GM23338 (cell line): ENCODE measurements around the gene MLLT1. TPM values are rescaled to one million over a fixed set of nuclear protein-coding genes. Genes with fewer than 3 reads are reported as not detected.

Source experiments
- ATAC-seq: fragments of 200-7000 bp; cut with Tn5 transposase; 3 replicates; pipeline ENCODE4 v1.9.1; 2020
- DNase-seq: peaks from one replicate; pipeline ENCODE4 v3.0.0-alpha.2; 2015; ENCODE audit warnings: low spot score
- H2AFZ ChIP-seq: fragments of 200-600 bp; sonication (generic); 2 replicates; pipeline ENCODE4 v1.8.0; 2016; ENCODE audit warnings: antibody characterized with exemption, mild to moderate bottlenecking, moderate library complexity
- H3F3A ChIP-seq: fragments of 200-600 bp; sonication (generic); replicated peaks from 2 replicates; pipeline ENCODE4 v1.8.0; 2017; ENCODE audit warnings: antibody characterized with exemption, mixed run types, low read depth
- H3K27ac ChIP-seq: fragments of 200-600 bp; sonication (generic); 2 replicates; pipeline ENCODE4 v1.6.1; 2016; ENCODE audit warnings: low read depth
- H3K27me3 ChIP-seq: fragments of 200-600 bp; sonication (generic); 2 replicates; pipeline ENCODE4 v1.8.0; 2016; ENCODE audit warnings: mild to moderate bottlenecking, mixed run types, moderate library complexity; ENCODE audit not compliant: insufficient read depth
- H3K36me3 ChIP-seq: fragments of 200-600 bp; sonication (generic); 2 replicates; pipeline ENCODE4 v1.8.0; 2016; ENCODE audit warnings: mild to moderate bottlenecking; ENCODE audit not compliant: insufficient read depth
- H3K4me1 ChIP-seq: fragments of 200-600 bp; sonication (generic); 2 replicates; pipeline ENCODE4 v1.8.0; 2016; ENCODE audit warnings: mild to moderate bottlenecking, moderate library complexity; ENCODE audit not compliant: insufficient read depth
- H3K4me2 ChIP-seq: fragments of 200-600 bp; sonication (generic); 2 replicates; pipeline ENCODE4 v1.7.1; 2017; ENCODE audit warnings: mixed run types
- H3K4me3 ChIP-seq: fragments of 200-600 bp; sonication (generic); 2 replicates; pipeline ENCODE4 v1.6.1; 2016; ENCODE audit warnings: mixed run types
- H3K79me2 ChIP-seq: fragments of 200-600 bp; sonication (generic); replicated peaks from 2 replicates; pipeline ENCODE4 v1.8.0; 2017; ENCODE audit warnings: mild to moderate bottlenecking; ENCODE audit not compliant: insufficient read depth
- H3K9me2 ChIP-seq: fragments of 200-600 bp; sonication (generic); 2 replicates; pipeline ENCODE4 v1.8.0; 2017; ENCODE audit not compliant: insufficient read depth
- H4K20me1 ChIP-seq: fragments of 200-600 bp; sonication (generic); replicated peaks from 2 replicates; pipeline ENCODE4 v1.8.0; 2017; ENCODE audit warnings: mild to moderate bottlenecking; ENCODE audit not compliant: insufficient read depth
- H3K27ac Mint-ChIP-seq: 2 replicates; pipeline ENCODE4 v1.8.0; 2020; ENCODE audit warnings: inconsistent platforms, mild to moderate bottlenecking, moderate library complexity, mixed read lengths
- H3K27me3 Mint-ChIP-seq: 3 replicates; pipeline ENCODE4 v1.8.0; 2022; ENCODE audit warnings: low read depth, mild to moderate bottlenecking, moderate library complexity, mixed read lengths, inconsistent platforms; ENCODE audit not compliant: insufficient read depth, poor library complexity
- H3K36me3 Mint-ChIP-seq: 3 replicates; pipeline ENCODE4 v1.8.0; 2021; ENCODE audit warnings: low read depth, mild to moderate bottlenecking, inconsistent platforms, moderate library complexity, mixed read lengths
- H3K4me1 Mint-ChIP-seq: 3 replicates; pipeline ENCODE4 v1.8.0; 2020; ENCODE audit warnings: mild to moderate bottlenecking, inconsistent platforms, mixed read lengths
- H3K4me3 Mint-ChIP-seq: 3 replicates; pipeline ENCODE4 v1.8.0; 2021; ENCODE audit warnings: moderate library complexity, mild to moderate bottlenecking, inconsistent platforms, mixed read lengths
- H3K9me3 Mint-ChIP-seq: 3 replicates; pipeline ENCODE4 v1.8.0; 2020; ENCODE audit warnings: moderate library complexity, mild to moderate bottlenecking, inconsistent platforms, mixed read lengths
- CREB1 ChIP-seq: fragments of 250-450 bp; sonication (Bioruptor Pico); IDR thresholded peaks from 2 replicates; pipeline ENCODE4 v1.5.0; 2020; ENCODE audit warnings: low read depth, mild to moderate bottlenecking, moderate library complexity
- CTCF ChIP-seq, 2 experiments: fragments of 200-600 bp in 1 of 2; sonication (generic) in 1 of 2; conservative IDR thresholded peaks; 2 replicates each; pipeline versions ENCODE4 v1.5.1 to v1.6.1; 2016 to 2017; ENCODE audit warnings: antibody characterized with exemption in 2 of 2, low read depth in 2 of 2, mild to moderate bottlenecking in 2 of 2, moderate library complexity in 1 of 2
- EZH2 ChIP-seq: fragments of 200-600 bp; sonication (generic); IDR thresholded peaks from one replicate; pipeline ENCODE4 v1.8.0; 2017; ENCODE audit warnings: antibody characterized with exemption, mild to moderate bottlenecking, low read depth; ENCODE audit not compliant: unreplicated experiment
- EZH2phosphoT487 ChIP-seq: fragments of 200-600 bp; sonication (generic); IDR thresholded peaks from one replicate; pipeline ENCODE4 v1.8.1; 2018; ENCODE audit warnings: antibody characterized with exemption; ENCODE audit not compliant: unreplicated experiment
- JUNB ChIP-seq: IDR thresholded peaks from one replicate; pipeline ENCODE4 v1.6.1; 2016; ENCODE audit warnings: antibody characterized with exemption; ENCODE audit not compliant: unreplicated experiment
- NANOG ChIP-seq: IDR thresholded peaks from 2 replicates; pipeline ENCODE4 v1.6.1; 2016; ENCODE audit warnings: antibody characterized with exemption, borderline replicate concordance
- POLR2AphosphoS5 ChIP-seq: IDR thresholded peaks from 2 replicates; pipeline ENCODE4 v1.6.1; 2016; ENCODE audit warnings: antibody characterized with exemption, low read depth
- STAT1 ChIP-seq: IDR thresholded peaks from one replicate; pipeline ENCODE4 v1.6.1; 2016; ENCODE audit warnings: antibody characterized with exemption; ENCODE audit not compliant: unreplicated experiment
- ZNF114 ChIP-seq: fragments of 250-450 bp; sonication (Bioruptor Pico); IDR thresholded peaks from 2 replicates; pipeline ENCODE4 v1.5.0; 2020; ENCODE audit warnings: mild to moderate bottlenecking, moderate library complexity
- ZNF331 ChIP-seq: fragments of 250-450 bp; sonication (Bioruptor Pico); IDR thresholded peaks from 2 replicates; pipeline ENCODE4 v1.5.0; 2020; ENCODE audit warnings: low read depth, mild to moderate bottlenecking, moderate library complexity
- ZNF462 ChIP-seq: fragments of 250-450 bp; sonication (Bioruptor Pico); IDR thresholded peaks from 2 replicates; pipeline ENCODE4 v1.5.0; 2020; ENCODE audit warnings: mild to moderate bottlenecking, moderate library complexity
- polyA plus RNA-seq: library from polyadenylated mRNA; unstranded; fragments of >200 nt; fragmentation: Nextera tagmentation; extraction: Ambion mirVana; gene quantifications from 2 replicates; pipeline ENCODE4 v1.2.1, GENCODE V29; 2016
- total RNA-seq: library from RNA; depleted of rRNA; stranded (reverse); fragments of >200 nt; shearing (Covaris generic); gene quantifications from 2 replicates; pipeline ENCODE4 v1.2.3, GENCODE V29; 2014
- TF ChIP-seq, protein P1 (sequence below): IDR thresholded peaks from 2 replicates; pipeline ENCODE4 v1.6.1; 2016; ENCODE audit warnings: antibody characterized with exemption

Gene MLLT1
- total and polyA plus RNA-seq, 2 experiments from 2014 or later, result 17.8 to 23.4 TPM

GRCh38 chr19:6325614-6326013 lies 45.8 kb upstream of the MLLT1 start:
- DNase-seq (no peak), ATAC-seq (no peak)
- peaks cover 8% of the 10 kb centered on the region for H3K27me3 Mint-ChIP-seq
- no peaks in the 10 kb centered on the region for H3K27me3 ChIP-seq
- no peaks in the 10 kb centered on the region for H3K36me3 ChIP-seq
- peaks cover 88% of the 10 kb centered on the region for H3K9me3 Mint-ChIP-seq
- no peaks in the 10 kb centered on the region for H3F3A ChIP-seq
- no peak overlapping the region for H2AFZ ChIP-seq
- no peak overlapping the region for H3K4me3 Mint-ChIP-seq
- no peaks in the 10 kb centered on the region for H4K20me1 ChIP-seq
- no peaks in the 10 kb centered on the region for H3K4me1 ChIP-seq
- no peaks in the 10 kb centered on the region for H3K9me2 ChIP-seq
- no peaks in the 10 kb centered on the region for H3K79me2 ChIP-seq
- no peaks in the 10 kb centered on the region for H3K4me1 Mint-ChIP-seq
- H3K36me3 Mint-ChIP-seq, result peaks cover 18% of the 10 kb centered on the region
- no peak overlapping the region for H3K27ac Mint-ChIP-seq
- H3K27ac ChIP-seq, result no peak overlapping the region
- TF ChIP-seq JUNB, result no peak
- TF ChIP-seq EZH2, result no peak
- TF ChIP-seq ZNF331, result no peak
- no peak for TF ChIP-seq NANOG
- no peak for TF ChIP-seq CTCF (conservative IDR thresholded peaks at IDR 0.05; ENCODE audit: low read depth in 2 of 2)
- TF ChIP-seq CREB1, result no peak
- no peak for TF ChIP-seq ZNF462
- no peak for TF ChIP-seq STAT1
- TF ChIP-seq, protein P1, sequence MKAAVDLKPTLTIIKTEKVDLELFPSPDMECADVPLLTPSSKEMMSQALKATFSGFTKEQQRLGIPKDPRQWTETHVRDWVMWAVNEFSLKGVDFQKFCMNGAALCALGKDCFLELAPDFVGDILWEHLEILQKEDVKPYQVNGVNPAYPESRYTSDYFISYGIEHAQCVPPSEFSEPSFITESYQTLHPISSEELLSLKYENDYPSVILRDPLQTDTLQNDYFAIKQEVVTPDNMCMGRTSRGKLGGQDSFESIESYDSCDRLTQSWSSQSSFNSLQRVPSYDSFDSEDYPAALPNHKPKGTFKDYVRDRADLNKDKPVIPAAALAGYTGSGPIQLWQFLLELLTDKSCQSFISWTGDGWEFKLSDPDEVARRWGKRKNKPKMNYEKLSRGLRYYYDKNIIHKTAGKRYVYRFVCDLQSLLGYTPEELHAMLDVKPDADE, result no peak
- no peak for TF ChIP-seq ZNF114 (CRISPR knock-in tag)
- TF ChIP-seq POLR2AphosphoS5, result no peak
- TF ChIP-seq EZH2phosphoT487, result no peak
- H3K4me2 ChIP-seq, result no peak overlapping the region
- no peak overlapping the region for H3K4me3 ChIP-seq
